GM12891 (cell line): Measurements from ENCODE around the gene SHROOM3.

Source experiments
- POLR2A ChIP-seq: IDR thresholded peaks from 2 replicates; pipeline ENCODE4 v1.6.1; 2011; ENCODE audit warnings: low read depth, low read length, control low read depth
- POLR2AphosphoS5 ChIP-seq: IDR thresholded peaks from 2 replicates; pipeline ENCODE4 v1.6.1; 2011; ENCODE audit warnings: low read depth, low read length, control low read depth
- SPI1 ChIP-seq: IDR thresholded peaks from 2 replicates; pipeline ENCODE4 v1.6.1; 2011; ENCODE audit warnings: low read depth, low read length, control low read depth

DNA sequence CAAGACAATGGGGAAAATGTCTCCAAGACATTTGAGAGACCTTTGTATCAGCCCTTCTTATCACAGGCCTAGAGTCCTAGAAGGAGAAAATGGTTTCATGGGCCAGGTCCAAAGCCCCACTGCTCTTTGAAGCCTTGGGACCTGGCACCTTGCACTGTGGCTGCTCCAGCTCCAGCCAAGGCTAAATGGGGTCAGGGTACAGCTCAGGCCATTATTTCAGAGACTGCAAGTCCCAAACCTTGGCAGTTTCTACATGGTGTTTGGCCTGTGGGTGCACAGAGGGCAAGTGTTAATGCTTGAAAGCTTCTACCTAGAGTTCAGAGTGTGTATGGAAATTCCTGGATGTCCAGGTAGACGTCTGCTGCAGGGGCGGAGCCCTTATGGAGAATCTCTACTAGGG is 28.5 kb downstream of the SHROOM3 start:
- TF ChIP-seq POLR2AphosphoS5 (no peak), POLR2A (no peak), SPI1 (no peak)
